Endothelial cell of umbilical vein (primary cell): Measurements from ENCODE around the gene TSEN54. TPM values are rescaled to one million over a fixed set of nuclear protein-coding genes. Genes with fewer than 3 reads are reported as not detected.

Experiments
- BruUV-seq: library from RNA; stranded (reverse); fragments of 400-500 nt; replicated peaks from 2 replicates; lab custom pipeline; 2021; lab: Mats Ljungman, UMichigan
- CTCF ChIA-PET: fragments of 300-600, 350-600 bp; sonication (Branson Sonifier 250); formaldehyde crosslinking; loops from one replicate; lab custom pipeline; 2021; ENCODE audit warnings: antibody characterized with exemption, inconsistent platforms; lab: Charles Lee
- POLR2A ChIA-PET: fragments of 300-600, 350-600 bp; sonication (Branson Sonifier 250); formaldehyde crosslinking; loops from one replicate; lab custom pipeline; 2021; ENCODE audit warnings: antibody characterized with exemption, inconsistent platforms; lab: Charles Lee
- DNase-seq: peaks from one replicate; pipeline ENCODE4 v3.0.0-alpha.2; 2011; ENCODE audit warnings: low read depth, low spot score
- FAIRE-seq: peaks from 2 replicates; lab custom pipeline; 2011; peaks lifted over from hg19 to GRCh38; lab: Jason Lieb, UNC
- H2AFZ ChIP-seq: 2 replicates; pipeline ENCODE4 v1.6.0; 2012; ENCODE audit warnings: low read depth, low read length, control low read depth, inconsistent platforms
- H3K27ac ChIP-seq: 2 replicates; pipeline ENCODE4 v1.5.1; 2011; ENCODE audit warnings: low read depth, mild to moderate bottlenecking, control low read depth, low read length, moderate library complexity; ENCODE audit not compliant: insufficient read depth
- H3K27me3 ChIP-seq, 2 experiments: 2 replicates each; pipeline versions ENCODE4 v1.6.0 to v1.6.1; 2011; ENCODE audit warnings: low read length in 2 of 2, mixed read lengths in 1 of 2; ENCODE audit not compliant: control insufficient read depth in 2 of 2, insufficient read depth in 2 of 2
- H3K36me3 ChIP-seq, 2 experiments: 2 replicates in 1 of 2; 3 replicates in 1 of 2; pipeline ENCODE4 v1.5.1; 2011; ENCODE audit warnings: low read length in 2 of 2, mild to moderate bottlenecking in 1 of 2, moderate library complexity in 1 of 2; ENCODE audit not compliant: control insufficient read depth in 2 of 2, insufficient read depth in 2 of 2; ENCODE audit errors: extremely low read depth in 1 of 2
- H3K4me1 ChIP-seq: 3 replicates; pipeline ENCODE4 v1.5.1; 2011; ENCODE audit warnings: mild to moderate bottlenecking, low read length; ENCODE audit not compliant: control insufficient read depth, insufficient read depth; ENCODE audit errors: extremely low read depth
- H3K4me2 ChIP-seq: 2 replicates; pipeline ENCODE4 v1.6.1; 2011; ENCODE audit warnings: low read length, control low read depth, mixed read lengths; ENCODE audit not compliant: insufficient read depth
- H3K4me3 ChIP-seq, 3 experiments: fragments of 200-600 bp in 1 of 3; sonication (generic), shearing (Covaris generic) in 1 of 3; replicated peaks in 1 of 3; 2 replicates each; pipeline ENCODE4 v1.5.1; 2011 to 2016; ENCODE audit warnings: control low read depth in 3 of 3, low read length in 3 of 3, mild to moderate bottlenecking in 2 of 3, inconsistent platforms in 1 of 3, low read depth in 1 of 3, moderate library complexity in 1 of 3; ENCODE audit not compliant: insufficient read depth in 1 of 3
- H3K79me2 ChIP-seq: 2 replicates; pipeline ENCODE4 v1.6.0; 2012; ENCODE audit warnings: low read length, inconsistent platforms; ENCODE audit not compliant: control insufficient read depth, insufficient read depth
- H3K9ac ChIP-seq: replicated peaks from 2 replicates; pipeline ENCODE3; 2011; ENCODE audit warnings: low read length, control low read depth; ENCODE audit not compliant: insufficient read depth; ENCODE audit errors: extremely low read depth
- H3K9me1 ChIP-seq: replicated peaks from 3 replicates; pipeline ENCODE4 v1.6.0; 2011; ENCODE audit warnings: mild to moderate bottlenecking, low read length; ENCODE audit not compliant: control insufficient read depth, insufficient read depth; ENCODE audit errors: extremely low read depth
- H3K9me3 ChIP-seq: replicated peaks from 2 replicates; pipeline ENCODE4 v1.5.1; 2012; ENCODE audit warnings: low read length, inconsistent platforms; ENCODE audit not compliant: control insufficient read depth, insufficient read depth
- H4K20me1 ChIP-seq: replicated peaks from 2 replicates; pipeline ENCODE3; 2011; ENCODE audit warnings: mild to moderate bottlenecking, low read length; ENCODE audit not compliant: control insufficient read depth, insufficient read depth; ENCODE audit errors: extremely low read depth
- EZH2 ChIP-seq: IDR thresholded peaks from 2 replicates; pipeline ENCODE4 v1.6.1; 2012; ENCODE audit warnings: borderline replicate concordance, low read depth, mild to moderate bottlenecking, moderate library complexity, low read length, inconsistent platforms; ENCODE audit not compliant: severe bottlenecking
- FOS ChIP-seq: IDR thresholded peaks from 2 replicates; pipeline ENCODE4 v1.6.1; 2011; ENCODE audit warnings: mild to moderate bottlenecking, low read length, moderate library complexity, borderline replicate concordance; ENCODE audit not compliant: insufficient read depth
- GATA2 ChIP-seq: IDR thresholded peaks from 2 replicates; pipeline ENCODE4 v1.7.0; 2011; ENCODE audit warnings: low read depth, mild to moderate bottlenecking, moderate library complexity, mixed read lengths, low read length; ENCODE audit not compliant: insufficient read length, insufficient read depth
- JUN ChIP-seq: IDR thresholded peaks from 2 replicates; pipeline ENCODE4 v1.6.1; 2011; ENCODE audit warnings: borderline replicate concordance, low read depth; ENCODE audit not compliant: insufficient read length, insufficient read depth
- MYC ChIP-seq: IDR thresholded peaks from one replicate; pipeline ENCODE4 v1.6.1; 2011; ENCODE audit warnings: mild to moderate bottlenecking, low read depth, low read length
- POLR2A ChIP-seq: IDR thresholded peaks from 2 replicates; pipeline ENCODE4 v1.6.1; 2012; ENCODE audit warnings: low read depth, mild to moderate bottlenecking, control low read depth, low read length
- POLR2AphosphoS5 ChIP-seq: IDR thresholded peaks from 2 replicates; pipeline ENCODE4 v1.6.1; 2012; ENCODE audit warnings: low read depth, mild to moderate bottlenecking, control low read depth, low read length, moderate library complexity; ENCODE audit not compliant: insufficient read depth
- dilution Hi-C: fragments of 300-500 bp; cut with MboI; formaldehyde crosslinking; loops from one replicate; pipeline ENCODE4 v1.15.0; 2019; ENCODE audit warnings: low sequenced_read_pairs; ENCODE audit not compliant: extremely low pct_ligation_motif_present
- intact Hi-C: fragments of 100-400 bp; cut with micrococcal nuclease; formaldehyde crosslinking; loops from one replicate; pipeline ENCODE4 v1.10.0; 2022
- polyA plus RNA-seq, 4 experiments: library from polyadenylated mRNA; depleted of rRNA in 3 of 4; stranded (reverse) in 3 of 4; unstranded in 1 of 4; fragments of >200 nt; gene quantifications; 2 replicates each; pipeline versions ENCODE4 v1.2.1 to v1.2.3, GENCODE V29; 2011 to 2012; ENCODE audit warnings: missing spikeins in 1 of 4
- total RNA-seq: library from RNA; stranded (reverse); gene quantifications from 2 replicates; pipeline ENCODE4 v1.2.3, GENCODE V29; 2021
- TF ChIP-seq, protein P1 (sequence below): IDR thresholded peaks from 2 replicates; pipeline ENCODE4 v1.6.1; 2011; ENCODE audit not compliant: insufficient read depth, insufficient read length
- TF ChIP-seq, protein P2 (sequence below), 2 donors: IDR thresholded peaks; 1 replicate in 1 of 2; 2 replicates in 1 of 2; pipeline ENCODE4 v1.5.1; 2011; ENCODE audit warnings: low read length in 2 of 2, mild to moderate bottlenecking in 2 of 2, moderate library complexity in 2 of 2, control low read depth in 1 of 2, inconsistent platforms in 1 of 2, low read depth in 1 of 2; ENCODE audit not compliant: insufficient read depth in 1 of 2; ENCODE audit errors: extremely low read depth in 1 of 2

Gene TSEN54
- total and polyA plus RNA-seq, 2 donors (not counting 3 experiments of a cell fraction or from before 2014, with no cell fraction given), result 22.3 to 26.3 TPM

DNA sequence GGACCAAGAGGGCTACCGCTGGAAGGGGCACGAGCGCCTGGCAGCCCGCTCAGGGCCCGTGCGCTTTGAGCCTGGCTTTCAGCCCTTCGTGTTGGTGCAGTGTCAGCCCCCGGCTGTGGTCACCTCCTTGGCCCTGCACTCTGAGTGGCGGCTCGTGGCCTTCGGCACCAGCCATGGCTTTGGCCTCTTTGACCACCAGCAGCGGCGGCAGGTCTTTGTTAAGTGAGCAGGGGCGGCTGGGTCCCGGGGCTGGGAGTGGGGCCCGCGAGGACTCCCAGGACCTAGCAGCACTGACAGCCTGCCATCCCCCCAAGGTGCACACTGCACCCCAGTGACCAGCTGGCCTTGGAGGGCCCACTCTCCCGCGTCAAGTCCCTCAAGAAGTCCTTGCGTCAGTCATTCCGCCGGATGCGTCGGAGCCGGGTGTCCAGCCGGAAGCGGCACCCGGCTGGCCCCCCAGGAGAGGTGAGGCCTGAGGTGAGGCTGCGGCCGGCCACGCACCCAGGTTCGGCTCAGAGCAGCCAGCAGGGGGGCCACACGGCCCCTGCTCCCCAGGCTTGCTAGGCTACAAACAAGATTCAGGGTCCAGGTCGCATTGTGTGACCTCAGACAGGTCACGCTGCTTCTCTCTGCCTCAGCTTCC is 53.8 kb downstream of the TSEN54 start:
- TF ChIP-seq FOS, result no peak
- TF ChIP-seq EZH2, result no peak
- no peak for TF ChIP-seq POLR2AphosphoS5
- TF ChIP-seq, protein P1, sequence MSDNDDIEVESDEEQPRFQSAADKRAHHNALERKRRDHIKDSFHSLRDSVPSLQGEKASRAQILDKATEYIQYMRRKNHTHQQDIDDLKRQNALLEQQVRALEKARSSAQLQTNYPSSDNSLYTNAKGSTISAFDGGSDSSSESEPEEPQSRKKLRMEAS, result no peak
- no peak for TF ChIP-seq MYC
- TF ChIP-seq JUN, result no peak
- TF ChIP-seq GATA2, result no peak
- TF ChIP-seq, protein P2, sequence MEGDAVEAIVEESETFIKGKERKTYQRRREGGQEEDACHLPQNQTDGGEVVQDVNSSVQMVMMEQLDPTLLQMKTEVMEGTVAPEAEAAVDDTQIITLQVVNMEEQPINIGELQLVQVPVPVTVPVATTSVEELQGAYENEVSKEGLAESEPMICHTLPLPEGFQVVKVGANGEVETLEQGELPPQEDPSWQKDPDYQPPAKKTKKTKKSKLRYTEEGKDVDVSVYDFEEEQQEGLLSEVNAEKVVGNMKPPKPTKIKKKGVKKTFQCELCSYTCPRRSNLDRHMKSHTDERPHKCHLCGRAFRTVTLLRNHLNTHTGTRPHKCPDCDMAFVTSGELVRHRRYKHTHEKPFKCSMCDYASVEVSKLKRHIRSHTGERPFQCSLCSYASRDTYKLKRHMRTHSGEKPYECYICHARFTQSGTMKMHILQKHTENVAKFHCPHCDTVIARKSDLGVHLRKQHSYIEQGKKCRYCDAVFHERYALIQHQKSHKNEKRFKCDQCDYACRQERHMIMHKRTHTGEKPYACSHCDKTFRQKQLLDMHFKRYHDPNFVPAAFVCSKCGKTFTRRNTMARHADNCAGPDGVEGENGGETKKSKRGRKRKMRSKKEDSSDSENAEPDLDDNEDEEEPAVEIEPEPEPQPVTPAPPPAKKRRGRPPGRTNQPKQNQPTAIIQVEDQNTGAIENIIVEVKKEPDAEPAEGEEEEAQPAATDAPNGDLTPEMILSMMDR (IDR thresholded peaks at IDR 0.05; ENCODE audit: extremely low read depth in 1 of 2, insufficient read depth in 1 of 2, low read depth in 1 of 2, low read length in 2 of 2), result no peak
- no peak for TF ChIP-seq POLR2A
- intact Hi-C loops (no loop called here), dilution Hi-C loops (no loop called here)
- Histone ChIP-seq H3K4me3 (no peak overlapping the region), H3K9me1 (no peaks in the 10 kb centered on the region), H3K4me2 (no peak overlapping the region), H3K9ac (no peak overlapping the region), H3K79me2 (no peaks in the 10 kb centered on the region), H3K4me1 (peaks cover 9% of the 10 kb centered on the region), H2AFZ (no peak overlapping the region), H3K36me3 (no peaks in the 10 kb centered on the region), H3K9me3 (no peaks in the 10 kb centered on the region), H4K20me1 (no peaks in the 10 kb centered on the region), H3K27ac (no peak overlapping the region), H3K27me3 (no peaks in the 10 kb centered on the region)
- FAIRE-seq (no peak), DNase-seq (no peak)
- CTCF ChIA-PET, result no interaction called here
- POLR2A ChIA-PET, result no interaction called here
- BruUV-seq, result no TSS peak
